Effector memory CD8-positive, alpha-beta T cell (primary cell): Measurements from ENCODE around the gene GPAT2.
"Not testable (repeated sequence)": the region's sequence is repeated elsewhere in the genome, so short reads cannot be mapped to it uniquely, and the experiment has no call there.

Experiments
- ATAC-seq: fragments of 150-1000 bp; cut with Tn5 transposase; replicated peaks from 2 replicates; pipeline ENCODE4 v1.10.0; 2021; ENCODE audit warnings: mild to moderate bottlenecking, moderate library complexity
- DNase-seq, 3 experiments: peaks; one replicate each; pipeline ENCODE4 v3.0.0; 2021
- H3K27ac Mint-ChIP-seq, 2 donors: one replicate each; pipeline ENCODE4 v1.8.0; 2022; ENCODE audit warnings: mild to moderate bottlenecking in 2 of 2, mixed read lengths in 2 of 2, moderate library complexity in 2 of 2
- H3K27me3 Mint-ChIP-seq, 2 donors: one replicate each; pipeline ENCODE4 v1.8.0; 2022; ENCODE audit warnings: mixed read lengths in 2 of 2
- H3K36me3 Mint-ChIP-seq: one replicate; pipeline ENCODE4 v1.8.0; 2022; ENCODE audit warnings: mild to moderate bottlenecking, moderate library complexity, mixed read lengths; ENCODE audit not compliant: insufficient read depth
- H3K4me1 Mint-ChIP-seq, 2 donors: one replicate each; pipeline ENCODE4 v1.8.0; 2022; ENCODE audit warnings: low read depth in 2 of 2, mixed read lengths in 2 of 2
- H3K4me3 Mint-ChIP-seq, 2 donors: one replicate each; pipeline ENCODE4 v1.8.0; 2022; ENCODE audit warnings: mild to moderate bottlenecking in 2 of 2, mixed read lengths in 2 of 2, moderate library complexity in 2 of 2
- H3K9me3 Mint-ChIP-seq, 2 donors: one replicate each; pipeline ENCODE4 v1.8.0; 2022; ENCODE audit warnings: mixed read lengths in 2 of 2

The GPAT2 gene

GRCh38 chr2:96023701-96024100 lies 11.0 kb downstream of the GPAT2 start:
- H3K27me3 Mint-ChIP-seq, DNase-seq, ATAC-seq, H3K9me3 Mint-ChIP-seq, H3K4me1 Mint-ChIP-seq, H3K4me3 Mint-ChIP-seq, H3K27ac Mint-ChIP-seq, H3K36me3 Mint-ChIP-seq: not testable (repeated sequence)

DNA sequence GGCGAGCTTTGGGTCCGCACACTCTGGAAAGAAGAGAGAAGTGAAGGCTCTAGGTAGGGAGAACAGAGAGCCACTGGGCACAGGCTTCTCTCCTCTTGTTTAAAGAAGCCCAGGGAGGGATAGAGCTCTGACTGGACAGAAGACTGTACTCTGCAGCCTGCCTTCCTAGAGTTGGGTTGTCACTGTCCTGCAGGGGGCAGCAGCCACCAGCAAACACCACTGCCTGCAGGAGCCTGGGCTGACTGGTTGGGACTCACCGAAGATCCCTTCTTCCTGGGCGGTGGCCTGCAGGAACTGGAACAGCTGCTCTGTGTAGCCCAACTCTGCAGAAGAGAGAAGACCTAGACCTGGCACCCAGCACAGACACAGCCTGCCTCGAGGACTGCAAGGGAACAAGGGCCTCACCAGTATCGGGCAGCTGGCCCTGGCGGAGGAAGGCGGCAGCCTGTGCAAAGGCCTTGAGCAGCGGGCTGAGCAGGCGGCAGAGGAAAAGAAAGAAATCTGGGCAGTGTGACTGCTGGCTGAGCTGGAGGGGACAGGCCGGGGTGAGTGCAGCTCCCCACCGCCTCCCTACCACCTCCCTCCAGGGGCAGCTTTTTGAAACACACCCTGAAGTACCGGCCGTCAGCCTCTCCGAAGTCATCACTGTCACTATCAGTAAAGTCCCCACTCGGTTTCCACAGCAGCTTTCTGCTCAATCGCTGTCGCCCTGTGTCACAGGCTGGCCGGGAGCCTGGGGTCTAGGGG lies 11.8 kb downstream of the GPAT2 start:
- H3K9me3 Mint-ChIP-seq, H3K27ac Mint-ChIP-seq, H3K4me1 Mint-ChIP-seq, H3K27me3 Mint-ChIP-seq, H3K36me3 Mint-ChIP-seq, H3K4me3 Mint-ChIP-seq: not testable (repeated sequence)
- ATAC-seq: peak; percentile 93
- peak; percentile 51 to 74 (median 57) for DNase-seq

GRCh38 chr2:96022126-96022525 lies 12.6 kb downstream of the GPAT2 start:
- not testable (repeated sequence) for DNase-seq, H3K27ac Mint-ChIP-seq, H3K9me3 Mint-ChIP-seq, H3K36me3 Mint-ChIP-seq, H3K4me3 Mint-ChIP-seq, H3K27me3 Mint-ChIP-seq, H3K4me1 Mint-ChIP-seq, ATAC-seq

GRCh38 chr2:96021142-96021541 lies 13.6 kb downstream of the GPAT2 start:
- H3K36me3 Mint-ChIP-seq, H3K9me3 Mint-ChIP-seq, H3K4me3 Mint-ChIP-seq, DNase-seq, H3K27me3 Mint-ChIP-seq, H3K4me1 Mint-ChIP-seq, H3K27ac Mint-ChIP-seq, ATAC-seq: not testable (repeated sequence)

- H3K4me1 Mint-ChIP-seq, H3K36me3 Mint-ChIP-seq, ATAC-seq, H3K9me3 Mint-ChIP-seq, H3K27ac Mint-ChIP-seq, H3K4me3 Mint-ChIP-seq, DNase-seq, H3K27me3 Mint-ChIP-seq: not testable (repeated sequence)
Measured at GRCh38 chr2:96019909-96020590, 14.7 kb downstream of the GPAT2 start.

GRCh38 chr2:96016321-96016720 lies 18.4 kb downstream of the GPAT2 start:
- not testable (repeated sequence) for H3K27me3 Mint-ChIP-seq, H3K36me3 Mint-ChIP-seq, H3K9me3 Mint-ChIP-seq, H3K4me3 Mint-ChIP-seq, ATAC-seq, H3K27ac Mint-ChIP-seq, H3K4me1 Mint-ChIP-seq, DNase-seq

- not testable (repeated sequence) for H3K36me3 Mint-ChIP-seq, DNase-seq, ATAC-seq, H3K9me3 Mint-ChIP-seq, H3K4me1 Mint-ChIP-seq, H3K4me3 Mint-ChIP-seq, H3K27me3 Mint-ChIP-seq
- peak overlapping the region in 1 of 2 donors; percentile 29 for H3K27ac Mint-ChIP-seq
Measured at GRCh38 chr2:96012792-96013264, 21.9 kb downstream of the GPAT2 start.

GRCh38 chr2:96012086-96012791 lies 22.5 kb downstream of the GPAT2 start:
- H3K36me3 Mint-ChIP-seq, H3K9me3 Mint-ChIP-seq, DNase-seq, H3K4me3 Mint-ChIP-seq, H3K4me1 Mint-ChIP-seq, ATAC-seq: not testable (repeated sequence)
- peak overlapping the region in 1 of 2 donors; percentile 54 for H3K27ac Mint-ChIP-seq
- peaks cover 5 to 11% of the 10 kb centered on the region in 2 donors for H3K27me3 Mint-ChIP-seq

DNA sequence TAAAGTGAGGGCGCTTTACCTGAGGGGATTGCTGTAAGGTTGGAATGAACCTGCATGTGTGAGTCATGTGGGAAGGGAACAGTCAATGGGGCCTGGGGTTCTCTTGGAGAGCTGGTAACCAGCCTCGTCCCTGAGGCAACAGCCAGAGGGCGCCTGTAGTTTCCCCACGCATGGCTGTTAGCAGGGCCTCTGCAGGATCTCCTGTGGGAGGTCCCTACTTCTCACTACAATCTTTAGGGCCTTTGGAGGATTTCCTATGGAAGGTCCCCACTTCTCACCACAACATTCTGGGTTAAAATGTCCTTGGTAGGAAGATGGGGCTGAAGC lies 23.6 kb downstream of the GPAT2 start:
- H3K27me3 Mint-ChIP-seq: peaks cover 16 to 22% of the 10 kb centered on the region in 2 donors
- H3K27ac Mint-ChIP-seq, H3K9me3 Mint-ChIP-seq, H3K36me3 Mint-ChIP-seq, H3K4me1 Mint-ChIP-seq: not testable (repeated sequence)
- H3K4me3 Mint-ChIP-seq: peak overlapping the region; percentile 31 to 56
- ATAC-seq (peak; percentile 11), DNase-seq (peak in 1 of 3 experiments; percentile 6)

DNA sequence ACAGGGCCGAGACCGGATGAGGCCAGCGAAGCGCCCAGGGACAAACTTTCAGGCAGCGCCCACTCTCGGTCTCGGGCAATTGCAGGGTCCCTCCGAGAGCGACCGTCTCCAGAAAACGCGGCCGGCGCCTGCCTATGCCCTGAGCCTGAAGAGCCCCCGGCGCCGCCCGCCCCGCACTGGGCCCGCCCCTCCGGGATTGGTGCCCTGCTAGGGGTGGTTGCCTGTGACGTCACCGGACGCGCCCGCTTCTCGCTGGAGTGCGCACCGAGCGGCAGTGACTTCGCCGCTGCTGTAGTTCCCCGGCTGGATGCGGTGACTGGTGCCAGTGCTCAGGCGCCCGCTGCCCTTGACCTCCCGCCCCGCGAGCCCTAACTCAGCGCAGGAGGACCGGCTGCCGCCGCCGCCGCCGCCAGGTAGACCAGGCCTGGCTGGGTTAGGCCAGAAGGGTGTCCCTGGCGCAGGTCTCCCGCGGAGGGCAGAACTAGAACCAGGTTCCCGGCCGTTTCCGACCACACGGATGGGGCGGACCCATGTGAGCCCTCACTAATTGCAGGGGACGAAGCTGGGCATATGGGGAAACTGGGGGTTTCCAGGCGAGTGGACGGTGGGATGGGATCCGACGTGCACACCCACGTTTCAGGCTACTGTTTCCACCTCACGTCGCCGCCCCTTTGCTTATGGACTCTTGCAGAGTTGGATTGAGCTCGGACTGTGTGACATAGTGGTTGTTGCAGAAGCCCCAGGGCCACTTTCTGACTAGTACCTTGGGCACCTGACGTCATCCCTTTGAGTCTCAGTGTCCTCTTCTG lies 24.2 kb downstream of the GPAT2 start:
- peak; percentile 94 to 95 (median 95) for DNase-seq
- H3K27me3 Mint-ChIP-seq: peaks cover 16 to 28% of the 10 kb centered on the region in 2 donors
- H3K27ac Mint-ChIP-seq: peak overlapping the region; percentile 91 to 92
- not testable (repeated sequence) for H3K36me3 Mint-ChIP-seq, H3K9me3 Mint-ChIP-seq, H3K4me1 Mint-ChIP-seq
- peak; percentile 97 for ATAC-seq
- peak overlapping the region; percentile 80 to 82 for H3K4me3 Mint-ChIP-seq

DNA sequence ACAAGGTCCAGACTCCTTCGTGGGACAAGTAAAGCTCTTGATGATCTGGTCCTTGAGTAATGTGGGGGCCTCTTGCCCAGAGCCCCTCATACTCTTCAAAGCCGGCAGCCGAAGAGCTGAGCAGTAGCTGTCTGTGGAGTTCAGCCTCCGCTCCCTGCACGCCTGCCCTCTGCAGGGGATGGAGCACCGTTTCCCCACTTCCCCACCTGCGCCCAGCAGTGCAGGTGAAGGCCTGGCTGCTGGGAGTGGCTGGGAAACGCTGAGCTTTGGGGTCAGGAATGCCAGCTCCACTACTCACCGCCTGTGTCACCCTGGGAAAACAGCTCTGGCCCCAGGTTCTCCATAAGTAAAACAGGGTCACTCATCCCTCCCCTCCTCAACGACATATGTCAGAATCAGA lies 24.9 kb downstream of the GPAT2 start:
- not testable (repeated sequence) for ATAC-seq, H3K4me1 Mint-ChIP-seq, DNase-seq, H3K9me3 Mint-ChIP-seq, H3K36me3 Mint-ChIP-seq
- peak overlapping the region; percentile 91 to 92 for H3K27ac Mint-ChIP-seq
- H3K4me3 Mint-ChIP-seq: peak overlapping the region; percentile 80 to 82
- peaks cover 23 to 35% of the 10 kb centered on the region in 2 donors for H3K27me3 Mint-ChIP-seq

GRCh38 chr2:96008051-96008450 lies 26.7 kb downstream of the GPAT2 start:
- ATAC-seq, H3K9me3 Mint-ChIP-seq, H3K4me3 Mint-ChIP-seq, H3K27ac Mint-ChIP-seq, H3K36me3 Mint-ChIP-seq, DNase-seq, H3K4me1 Mint-ChIP-seq: not testable (repeated sequence)
- H3K27me3 Mint-ChIP-seq: peaks cover 34 to 47% of the 10 kb centered on the region in 2 donors

DNA sequence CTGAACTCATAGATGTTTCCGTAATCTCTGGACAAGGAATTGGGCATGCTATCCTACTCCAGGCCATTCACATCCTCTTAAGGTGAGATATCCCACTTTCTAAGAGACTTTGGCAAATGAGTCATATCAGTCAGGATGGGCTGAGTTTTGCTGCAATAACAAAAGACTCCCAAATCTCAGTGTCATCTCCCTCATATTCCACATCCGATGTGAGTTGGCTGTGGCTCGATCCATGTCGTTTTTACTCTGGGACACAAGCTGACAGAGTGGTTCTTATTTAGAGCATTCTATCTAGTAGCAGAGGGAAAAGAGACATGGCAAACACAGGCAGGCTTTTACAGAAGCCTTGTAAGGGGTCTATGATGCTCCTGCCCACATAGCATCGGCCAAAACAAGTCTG lies 28.5 kb downstream of the GPAT2 start:
- H3K9me3 Mint-ChIP-seq, H3K36me3 Mint-ChIP-seq, H3K4me3 Mint-ChIP-seq, DNase-seq, H3K27ac Mint-ChIP-seq, ATAC-seq, H3K4me1 Mint-ChIP-seq: not testable (repeated sequence)
- peaks cover 39 to 65% of the 10 kb centered on the region in 2 donors for H3K27me3 Mint-ChIP-seq
